K562 (cell line): Measurements from ENCODE around the gene TMEM69. TPM values are rescaled to one million over a fixed set of nuclear protein-coding genes. Genes with fewer than 3 reads are reported as not detected.

Source experiments
- CREB5 ChIP-seq: fragments of 250-450 bp; sonication (Bioruptor Pico); IDR thresholded peaks from 2 replicates; pipeline ENCODE4 v1.5.0; 2020; ENCODE audit warnings: mild to moderate bottlenecking
- CSDE1 ChIP-seq, 2 experiments: fragments of 450-650 bp; IDR thresholded peaks; 2 replicates each; pipeline ENCODE4 v1.6.1; 2016; ENCODE audit warnings: mild to moderate bottlenecking in 1 of 2
- EHMT2 ChIP-seq: fragments of 450-650 bp; IDR thresholded peaks from 2 replicates; pipeline ENCODE4 v1.6.1; 2018; ENCODE audit warnings: antibody characterized with exemption
- ERF ChIP-seq: fragments of 450-650 bp; formaldehyde crosslinking; IDR thresholded peaks from 2 replicates; pipeline ENCODE4 v1.4.0; 2020; ENCODE audit warnings: mild to moderate bottlenecking, mixed read lengths
- EZH2 ChIP-seq: IDR thresholded peaks from 2 replicates; pipeline ENCODE4 v1.6.1; 2012; ENCODE audit warnings: low read depth, mild to moderate bottlenecking, inconsistent platforms, low read length, borderline replicate concordance
- GTF3C2 ChIP-seq: IDR thresholded peaks from 3 replicates; pipeline ENCODE4 v1.6.1; 2011; ENCODE audit warnings: borderline replicate concordance, mild to moderate bottlenecking, moderate library complexity; ENCODE audit not compliant: insufficient read length; ENCODE audit errors: extremely low read depth
- MAFF ChIP-seq: IDR thresholded peaks from 2 replicates; pipeline ENCODE4 v1.6.1; 2012; ENCODE audit warnings: low read length, improper control_type of control experiment
- MAFK ChIP-seq: IDR thresholded peaks from 2 replicates; pipeline ENCODE4 v1.6.1; 2011; ENCODE audit warnings: low read length, improper control_type of control experiment
- NBN ChIP-seq: fragments of 450-650 bp; IDR thresholded peaks from 2 replicates; pipeline ENCODE4 v1.6.1; 2016; ENCODE audit warnings: low read depth, mild to moderate bottlenecking
- NCOA4 ChIP-seq: fragments of 450-650 bp; IDR thresholded peaks from 2 replicates; pipeline ENCODE4 v1.6.1; 2018; ENCODE audit warnings: mild to moderate bottlenecking; ENCODE audit not compliant: partially characterized antibody
- NR2F6 ChIP-seq: fragments of 450-650 bp; formaldehyde crosslinking; IDR thresholded peaks from 2 replicates; pipeline ENCODE4 v1.4.0; 2020; ENCODE audit warnings: mild to moderate bottlenecking
- NRF1 ChIP-seq, 2 experiments: fragments of 450-650 bp; IDR thresholded peaks in 1 of 2; conservative IDR thresholded peaks in 1 of 2; 2 replicates each; pipeline ENCODE4 v1.6.1; 2014; ENCODE audit warnings: mild to moderate bottlenecking in 2 of 2
- PHTF2 ChIP-seq: fragments of 250-450 bp; sonication (Bioruptor Pico); IDR thresholded peaks from 2 replicates; pipeline ENCODE4 v1.5.0; 2021; ENCODE audit warnings: mild to moderate bottlenecking
- POLR2A ChIP-seq: fragments of 450-650 bp; conservative IDR thresholded peaks from 2 replicates; pipeline ENCODE4 v1.6.1; 2016
- RFX7 ChIP-seq: fragments of 250-450 bp; sonication (Bioruptor Pico); IDR thresholded peaks from 2 replicates; pipeline ENCODE4 v1.5.1; 2021; ENCODE audit warnings: mild to moderate bottlenecking
- SIRT6 ChIP-seq: IDR thresholded peaks from one replicate; pipeline ENCODE4 v1.6.1; 2012; ENCODE audit warnings: low read depth, mild to moderate bottlenecking, control low read depth, inconsistent platforms, low read length, moderate library complexity
- TBL1XR1 ChIP-seq, 2 experiments: IDR thresholded peaks; 2 replicates each; pipeline ENCODE4 v1.6.1; 2012; ENCODE audit warnings: improper control_type of control experiment in 2 of 2, low read length in 2 of 2, mild to moderate bottlenecking in 1 of 2
- ZFP91 ChIP-seq: sonication (generic); formaldehyde crosslinking; IDR thresholded peaks from 2 replicates; pipeline ENCODE4 v1.8.0; 2022; ENCODE audit warnings: mild to moderate bottlenecking, missing genetic modification reagents
- ZNF146 ChIP-seq: IDR thresholded peaks from one replicate; pipeline ENCODE4 v1.6.1; 2018; ENCODE audit warnings: missing compliant biosample characterization; ENCODE audit not compliant: unreplicated experiment
- ZNF217 ChIP-seq: sonication (generic); formaldehyde crosslinking; IDR thresholded peaks from 2 replicates; pipeline ENCODE4 v1.8.0; 2022; ENCODE audit warnings: mild to moderate bottlenecking, missing genetic modification reagents
- ZNF280A ChIP-seq: fragments of 450-650 bp; IDR thresholded peaks from 2 replicates; pipeline ENCODE4 v1.6.1; 2018; ENCODE audit warnings: mild to moderate bottlenecking, low read depth; ENCODE audit not compliant: partially characterized antibody
- ZNF316 ChIP-seq: fragments of 450-650 bp; IDR thresholded peaks from 2 replicates; pipeline ENCODE4 v1.6.1; 2016
- ZNF436 ChIP-seq: fragments of 250-450, 450-650 bp; sonication (Bioruptor Pico); formaldehyde crosslinking; IDR thresholded peaks from 2 replicates; pipeline ENCODE4 v1.7.0; 2020; ENCODE audit warnings: mild to moderate bottlenecking
- polyA plus RNA-seq, 8 experiments: library from polyadenylated mRNA; depleted of rRNA in 4 of 8; stranded (reverse) in 5 of 8; unstranded in 3 of 8; fragments of >200 nt; fragmentation: Nextera tagmentation in 2 of 8; fragmentation: Illumina TruSeq in 1 of 8; extraction: Ambion mirVana in 2 of 8; extraction: Trizol in 1 of 8; gene quantifications; 2 replicates each; pipeline versions ENCODE4 v1.2.1 to v1.2.3, GENCODE V29; 2011 to 2014; ENCODE audit warnings: inconsistent platforms in 1 of 8, missing spikeins in 1 of 8
- total RNA-seq, 7 experiments: library from RNA; depleted of rRNA in 6 of 7; stranded (reverse); fragments of >200 nt in 6 of 7; fragmentation: Illumina TruSeq in 2 of 7; extraction: Trizol in 2 of 7; gene quantifications; 2 replicates each; pipeline versions ENCODE4 v1.2.1 to v1.2.3, GENCODE V29; 2011 to 2021; ENCODE audit warnings: low replicate concordance in 1 of 7

The TMEM69 gene
- total and polyA plus RNA-seq, 9 of the 15 experiments (the other 6 are each of a cell fraction or from before 2014, with no cell fraction given), result 47.3 to 248 (median 103) TPM

GRCh38 chr1:45687014-45687753 is 797 bp upstream of the TMEM69 start (continued):
- TF ChIP-seq PHTF2 (CRISPR knock-in tag) (no peak), ZFP91 (no peak), EHMT2 (no peak), NR2F6 (peak; percentile 73; the same call in 1 of the 2 replicates), RFX7 (CRISPR knock-in tag) (no peak), NRF1 (conservative IDR thresholded peaks at IDR 0.05 in 1 of 2, IDR thresholded peaks at IDR 0.05 in 1 of 2) (peak; percentile 87 to 89; a peak in 2 of 4 replicates), ZNF280A (peak; percentile 47), ZNF217 (no peak), NBN (no peak), TBL1XR1 (IDR thresholded peaks at IDR 0.05; ENCODE audit: low read length in 2 of 2) (peak in 1 of 2 experiments; percentile 33; a peak in 2 of 4 replicates), ZNF316 (no peak; the same call in 1 of the 2 replicates), ERF (CRISPR knock-in tag) (no peak), ZNF436 (CRISPR knock-in tag) (peak; percentile 60), EZH2 (no peak), MAFF (peak; percentile 32; the same call in 1 of the 2 replicates), MAFK (peak; percentile 57), ZNF146 (CRISPR knock-in tag) (no peak), GTF3C2 (no peak), POLR2A (peak; percentile 99), CREB5 (CRISPR knock-in tag) (no peak), CSDE1 (IDR thresholded peaks at IDR 0.05) (peak in 1 of 2 experiments; percentile 48; a peak in 1 of 4 replicates), SIRT6 (no peak), NCOA4 (no peak)
